Measurements from ENCODE around the gene KRTAP17-1. TPM values are rescaled to one million over a fixed set of nuclear protein-coding genes. Genes with fewer than 3 reads are reported as not detected.
"Not testable (repeated sequence)": the region's sequence is repeated elsewhere in the genome, so short reads cannot be mapped to it uniquely, and the experiment has no call there.

KRTAP17-1 gene
- total RNA-seq, 4 donors from 2014 or later = not detected

GRCh38 chr17:41351177-41351576 is 35.7 kb upstream of the KRTAP17-1 start:
- H3K27ac ChIP-seq = no peak overlapping the region
- no peaks in the 10 kb centered on the region for H3K36me3 ChIP-seq
- peaks cover 0 to 2% (median 0%) of the 10 kb centered on the region in 4 donors for H3K9me3 ChIP-seq
- H3K4me1 ChIP-seq = no peaks in the 10 kb centered on the region
- H3K4me3 ChIP-seq = no peak overlapping the region
- no peak for DNase-seq (ENCODE audit: low spot score in 2 of 2)
- TF ChIP-seq CTCF (IDR thresholded peaks at IDR 0.05) = no peak
- TF ChIP-seq POLR2A (IDR thresholded peaks at IDR 0.05) = no peak
- TF ChIP-seq EP300 (IDR thresholded peaks at IDR 0.05) = no peak
- 88 to 91% methylated on average over 2 of the region's 2 CpGs for WGBS, 2 donors
- H3K27me3 ChIP-seq = no peaks in the 10 kb centered on the region

- H3K36me3 ChIP-seq; H3K9me3 ChIP-seq; DNase-seq (ENCODE audit: low spot score in 2 of 2); H3K27ac ChIP-seq; H3K4me1 ChIP-seq; H3K4me3 ChIP-seq; H3K27me3 ChIP-seq: not testable (repeated sequence)
- WGBS, 2 donors = 89 to 91% methylated on average over 16 of the region's 16 CpGs
These were observed 34.9 kb upstream of the KRTAP17-1 start, which contains the start of gene KRT33A for GRCh38 chr17:41350381-41350878. Gene KRT33A, minus strand, starts transcription at chr17:41350828. Its CDS starts 61 bp downstream, at chr17:41350767.

GRCh38 chr17:41347869-41348760 is 32.6 kb upstream of the KRTAP17-1 start:
- Histone ChIP-seq H3K4me3 (no peak overlapping the region), H3K27me3 (no peaks in the 10 kb centered on the region), H3K27ac (no peak overlapping the region), H3K9me3 (no peaks in the 10 kb centered on the region), H3K4me1 (peaks cover 0 to 4% (median 0%) of the 10 kb centered on the region in 4 donors), H3K36me3 (no peaks in the 10 kb centered on the region)
- DNase-seq (ENCODE audit: low spot score in 2 of 2) = no peak
- WGBS, 2 donors = 85 to 87% methylated on average over 6 to 7 of the region's 7 CpGs
- TF ChIP-seq CTCF (IDR thresholded peaks at IDR 0.05) = no peak
- no peak for TF ChIP-seq EP300 (IDR thresholded peaks at IDR 0.05)

GRCh38 chr17:41346421-41346820 is 30.9 kb upstream of the KRTAP17-1 start:
- not testable (repeated sequence) for H3K27me3 ChIP-seq; H3K36me3 ChIP-seq; DNase-seq (ENCODE audit: low spot score in 2 of 2); H3K4me3 ChIP-seq; H3K4me1 ChIP-seq; H3K27ac ChIP-seq
- peaks cover 0 to 14% (median 0%) of the 10 kb centered on the region in 4 donors for H3K9me3 ChIP-seq
- 69 to 73% methylated on average over 15 to 16 of the region's 16 CpGs for WGBS, 2 donors

GRCh38 chr17:41345992-41346391 is 30.5 kb upstream of the KRTAP17-1 start:
- H3K36me3 ChIP-seq = no peaks in the 10 kb centered on the region
- WGBS, 2 donors = 43 to 52% methylated on average over 3 of the region's 3 CpGs
- H3K27me3 ChIP-seq = no peaks in the 10 kb centered on the region
- DNase-seq (ENCODE audit: low spot score in 2 of 2) = no peak
- peaks cover 0 to 15% (median 0%) of the 10 kb centered on the region in 4 donors for H3K9me3 ChIP-seq
- no peak overlapping the region for H3K27ac ChIP-seq
- no peak overlapping the region for H3K4me3 ChIP-seq
- TF ChIP-seq POLR2A (IDR thresholded peaks at IDR 0.05) (no peak), CTCF (IDR thresholded peaks at IDR 0.05) (no peak), EP300 (IDR thresholded peaks at IDR 0.05) (no peak)
- H3K4me1 ChIP-seq = peaks cover 0 to 4% (median 0%) of the 10 kb centered on the region in 4 donors

- H3K27ac ChIP-seq = no peak overlapping the region
- peaks cover 0 to 15% (median 0%) of the 10 kb centered on the region in 4 donors for H3K9me3 ChIP-seq
- H3K4me1 ChIP-seq = peaks cover 0 to 4% (median 0%) of the 10 kb centered on the region in 4 donors
- no peak overlapping the region for H3K4me3 ChIP-seq
- TF ChIP-seq CTCF (IDR thresholded peaks at IDR 0.05) (no peak), EP300 (IDR thresholded peaks at IDR 0.05) (no peak), POLR2A (IDR thresholded peaks at IDR 0.05) (no peak)
- H3K27me3 ChIP-seq = no peaks in the 10 kb centered on the region
- 54 to 65% methylated on average over 3 of the region's 3 CpGs for WGBS, 2 donors
- no peaks in the 10 kb centered on the region for H3K36me3 ChIP-seq
- DNase-seq (ENCODE audit: low spot score in 2 of 2) = no peak
These were observed 27.5 kb upstream of the KRTAP17-1 start for GRCh38 chr17:41343029-41343428.

Measured in tibial nerve (tissue), 4 donors.